Liver (tissue), 3 donors: ENCODE measurements around the gene ZNF669.

ENCODE experiments used
- ATF3 ChIP-seq: IDR thresholded peaks from 2 replicates; pipeline ENCODE4 v1.6.1; 2016; ENCODE audit warnings: antibody characterized with exemption
- CTCF ChIP-seq: fragments of 150-350 bp; IDR thresholded peaks from 2 replicates; pipeline ENCODE4 v1.5.1; 2017; ENCODE audit warnings: improper control_type of control experiment, low read depth, low read length; ENCODE audit not compliant: missing input control
- GABPA ChIP-seq, 2 donors: IDR thresholded peaks in 1 of 2; conservative IDR thresholded peaks in 1 of 2; 2 replicates each; pipeline ENCODE4 v1.6.1; 2016; ENCODE audit warnings: antibody characterized with exemption in 2 of 2, mild to moderate bottlenecking in 1 of 2, moderate library complexity in 1 of 2
- JUND ChIP-seq, 2 donors: IDR thresholded peaks; 2 replicates each; pipeline ENCODE4 v1.6.1; 2016; ENCODE audit warnings: antibody characterized with exemption in 2 of 2
- RXRA ChIP-seq, 2 donors: IDR thresholded peaks; 2 replicates each; pipeline ENCODE4 v1.6.1; 2017 to 2018; ENCODE audit warnings: antibody characterized with exemption in 2 of 2, mild to moderate bottlenecking in 1 of 2
- TF ChIP-seq, protein P1 (sequence below): IDR thresholded peaks from 2 replicates; pipeline ENCODE4 v1.6.1; 2016; ENCODE audit warnings: antibody characterized with exemption, mild to moderate bottlenecking
- TF ChIP-seq, protein P2 (sequence below): IDR thresholded peaks from 2 replicates; pipeline ENCODE4 v1.6.1; 2016; ENCODE audit warnings: antibody characterized with exemption
- donor health status: healthy.
- donor health status: healthy.

DNA sequence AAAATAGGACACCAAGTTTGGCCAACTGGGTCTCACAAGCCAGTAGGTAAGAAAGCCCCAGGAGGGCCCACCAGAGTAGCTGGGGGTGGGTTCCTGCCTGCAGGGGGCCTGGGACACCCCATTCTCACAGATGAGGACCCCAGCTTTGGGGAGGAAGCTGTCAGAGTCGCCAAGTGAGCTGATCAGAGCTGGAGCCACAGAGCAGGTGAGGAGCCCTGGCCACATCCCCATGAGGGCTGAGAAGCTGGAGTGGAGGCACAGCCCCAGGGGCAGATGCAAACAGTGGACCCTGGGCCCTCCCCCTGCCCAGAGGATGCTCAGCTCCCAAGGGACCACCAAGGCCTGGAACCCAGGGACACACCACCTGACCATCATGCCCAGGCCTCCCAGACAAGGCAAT lies 16.9 kb downstream of the ZNF669 start:
- TF ChIP-seq JUND (IDR thresholded peaks at IDR 0.05) (no peak), CTCF (no peak), GABPA (IDR thresholded peaks at IDR 0.05 in 1 of 2, conservative IDR thresholded peaks at IDR 0.05 in 1 of 2) (no peak), RXRA (IDR thresholded peaks at IDR 0.05) (no peak), ATF3 (no peak)
- TF ChIP-seq, protein P1, sequence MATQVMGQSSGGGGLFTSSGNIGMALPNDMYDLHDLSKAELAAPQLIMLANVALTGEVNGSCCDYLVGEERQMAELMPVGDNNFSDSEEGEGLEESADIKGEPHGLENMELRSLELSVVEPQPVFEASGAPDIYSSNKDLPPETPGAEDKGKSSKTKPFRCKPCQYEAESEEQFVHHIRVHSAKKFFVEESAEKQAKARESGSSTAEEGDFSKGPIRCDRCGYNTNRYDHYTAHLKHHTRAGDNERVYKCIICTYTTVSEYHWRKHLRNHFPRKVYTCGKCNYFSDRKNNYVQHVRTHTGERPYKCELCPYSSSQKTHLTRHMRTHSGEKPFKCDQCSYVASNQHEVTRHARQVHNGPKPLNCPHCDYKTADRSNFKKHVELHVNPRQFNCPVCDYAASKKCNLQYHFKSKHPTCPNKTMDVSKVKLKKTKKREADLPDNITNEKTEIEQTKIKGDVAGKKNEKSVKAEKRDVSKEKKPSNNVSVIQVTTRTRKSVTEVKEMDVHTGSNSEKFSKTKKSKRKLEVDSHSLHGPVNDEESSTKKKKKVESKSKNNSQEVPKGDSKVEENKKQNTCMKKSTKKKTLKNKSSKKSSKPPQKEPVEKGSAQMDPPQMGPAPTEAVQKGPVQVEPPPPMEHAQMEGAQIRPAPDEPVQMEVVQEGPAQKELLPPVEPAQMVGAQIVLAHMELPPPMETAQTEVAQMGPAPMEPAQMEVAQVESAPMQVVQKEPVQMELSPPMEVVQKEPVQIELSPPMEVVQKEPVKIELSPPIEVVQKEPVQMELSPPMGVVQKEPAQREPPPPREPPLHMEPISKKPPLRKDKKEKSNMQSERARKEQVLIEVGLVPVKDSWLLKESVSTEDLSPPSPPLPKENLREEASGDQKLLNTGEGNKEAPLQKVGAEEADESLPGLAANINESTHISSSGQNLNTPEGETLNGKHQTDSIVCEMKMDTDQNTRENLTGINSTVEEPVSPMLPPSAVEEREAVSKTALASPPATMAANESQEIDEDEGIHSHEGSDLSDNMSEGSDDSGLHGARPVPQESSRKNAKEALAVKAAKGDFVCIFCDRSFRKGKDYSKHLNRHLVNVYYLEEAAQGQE: no peak
- TF ChIP-seq, protein P2, sequence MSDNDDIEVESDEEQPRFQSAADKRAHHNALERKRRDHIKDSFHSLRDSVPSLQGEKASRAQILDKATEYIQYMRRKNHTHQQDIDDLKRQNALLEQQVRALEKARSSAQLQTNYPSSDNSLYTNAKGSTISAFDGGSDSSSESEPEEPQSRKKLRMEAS: no peak
